ENCODE results near the gene MCTP1. TPM values are rescaled to one million over a fixed set of nuclear protein-coding genes. Genes with fewer than 3 reads are reported as not detected.

Gene MCTP1
- total RNA-seq, 1 experiment from 2014 or later: 5.6 TPM

DNA sequence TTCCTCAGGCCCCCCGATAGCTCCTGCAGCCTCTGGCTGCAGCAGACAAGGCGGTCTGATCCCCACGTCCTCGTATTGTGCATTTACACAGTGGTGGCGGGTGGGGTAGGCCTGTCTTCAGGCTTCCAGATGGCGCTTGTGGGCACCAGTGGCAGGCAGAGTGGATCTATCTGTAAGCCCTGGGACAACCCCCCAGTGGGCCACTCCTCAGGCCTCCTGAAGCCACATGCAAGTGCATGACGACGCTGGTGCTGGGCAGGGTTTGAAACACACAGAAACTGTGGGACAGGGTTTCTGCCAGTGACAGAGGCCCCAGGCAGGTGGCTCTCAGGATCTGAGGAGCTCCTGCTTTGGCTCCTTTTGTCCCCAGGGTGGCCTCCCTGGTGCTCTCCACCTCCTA, 624.4 kb downstream of the MCTP1 start:
- POLR2A ChIA-PET: no interaction called here
- peaks cover 36% of the 10 kb centered on the region for H3K9me3 Mint-ChIP-seq
- H3K36me3 Mint-ChIP-seq: peaks cover 51% of the 10 kb centered on the region
- no peaks in the 10 kb centered on the region for H3K27me3 Mint-ChIP-seq (ENCODE audit: low read depth)
- ATAC-seq (no peak), DNase-seq (ENCODE audit: low spot score) (no peak)
- TF ChIP-seq, protein P1, sequence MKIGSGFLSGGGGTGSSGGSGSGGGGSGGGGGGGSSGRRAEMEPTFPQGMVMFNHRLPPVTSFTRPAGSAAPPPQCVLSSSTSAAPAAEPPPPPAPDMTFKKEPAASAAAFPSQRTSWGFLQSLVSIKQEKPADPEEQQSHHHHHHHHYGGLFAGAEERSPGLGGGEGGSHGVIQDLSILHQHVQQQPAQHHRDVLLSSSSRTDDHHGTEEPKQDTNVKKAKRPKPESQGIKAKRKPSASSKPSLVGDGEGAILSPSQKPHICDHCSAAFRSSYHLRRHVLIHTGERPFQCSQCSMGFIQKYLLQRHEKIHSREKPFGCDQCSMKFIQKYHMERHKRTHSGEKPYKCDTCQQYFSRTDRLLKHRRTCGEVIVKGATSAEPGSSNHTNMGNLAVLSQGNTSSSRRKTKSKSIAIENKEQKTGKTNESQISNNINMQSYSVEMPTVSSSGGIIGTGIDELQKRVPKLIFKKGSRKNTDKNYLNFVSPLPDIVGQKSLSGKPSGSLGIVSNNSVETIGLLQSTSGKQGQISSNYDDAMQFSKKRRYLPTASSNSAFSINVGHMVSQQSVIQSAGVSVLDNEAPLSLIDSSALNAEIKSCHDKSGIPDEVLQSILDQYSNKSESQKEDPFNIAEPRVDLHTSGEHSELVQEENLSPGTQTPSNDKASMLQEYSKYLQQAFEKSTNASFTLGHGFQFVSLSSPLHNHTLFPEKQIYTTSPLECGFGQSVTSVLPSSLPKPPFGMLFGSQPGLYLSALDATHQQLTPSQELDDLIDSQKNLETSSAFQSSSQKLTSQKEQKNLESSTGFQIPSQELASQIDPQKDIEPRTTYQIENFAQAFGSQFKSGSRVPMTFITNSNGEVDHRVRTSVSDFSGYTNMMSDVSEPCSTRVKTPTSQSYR (CRISPR knock-in tag; IDR thresholded peaks at IDR 0.05): no peak
- no peak for TF ChIP-seq JAZF1 (CRISPR knock-in tag; IDR thresholded peaks at IDR 0.05)
- no peak for TF ChIP-seq GRHL2 (CRISPR knock-in tag; IDR thresholded peaks at IDR 0.05; ENCODE audit: insufficient replicate concordance, severe bottlenecking)
- TF ChIP-seq SOX15 (CRISPR knock-in tag; IDR thresholded peaks at IDR 0.05): no peak
- TF ChIP-seq SMAD3 (CRISPR knock-in tag; IDR thresholded peaks at IDR 0.05; ENCODE audit: borderline replicate concordance): no peak
- TF ChIP-seq ZNF263 (CRISPR knock-in tag; IDR thresholded peaks at IDR 0.05; ENCODE audit: low read depth): no peak
- TF ChIP-seq, protein P2, sequence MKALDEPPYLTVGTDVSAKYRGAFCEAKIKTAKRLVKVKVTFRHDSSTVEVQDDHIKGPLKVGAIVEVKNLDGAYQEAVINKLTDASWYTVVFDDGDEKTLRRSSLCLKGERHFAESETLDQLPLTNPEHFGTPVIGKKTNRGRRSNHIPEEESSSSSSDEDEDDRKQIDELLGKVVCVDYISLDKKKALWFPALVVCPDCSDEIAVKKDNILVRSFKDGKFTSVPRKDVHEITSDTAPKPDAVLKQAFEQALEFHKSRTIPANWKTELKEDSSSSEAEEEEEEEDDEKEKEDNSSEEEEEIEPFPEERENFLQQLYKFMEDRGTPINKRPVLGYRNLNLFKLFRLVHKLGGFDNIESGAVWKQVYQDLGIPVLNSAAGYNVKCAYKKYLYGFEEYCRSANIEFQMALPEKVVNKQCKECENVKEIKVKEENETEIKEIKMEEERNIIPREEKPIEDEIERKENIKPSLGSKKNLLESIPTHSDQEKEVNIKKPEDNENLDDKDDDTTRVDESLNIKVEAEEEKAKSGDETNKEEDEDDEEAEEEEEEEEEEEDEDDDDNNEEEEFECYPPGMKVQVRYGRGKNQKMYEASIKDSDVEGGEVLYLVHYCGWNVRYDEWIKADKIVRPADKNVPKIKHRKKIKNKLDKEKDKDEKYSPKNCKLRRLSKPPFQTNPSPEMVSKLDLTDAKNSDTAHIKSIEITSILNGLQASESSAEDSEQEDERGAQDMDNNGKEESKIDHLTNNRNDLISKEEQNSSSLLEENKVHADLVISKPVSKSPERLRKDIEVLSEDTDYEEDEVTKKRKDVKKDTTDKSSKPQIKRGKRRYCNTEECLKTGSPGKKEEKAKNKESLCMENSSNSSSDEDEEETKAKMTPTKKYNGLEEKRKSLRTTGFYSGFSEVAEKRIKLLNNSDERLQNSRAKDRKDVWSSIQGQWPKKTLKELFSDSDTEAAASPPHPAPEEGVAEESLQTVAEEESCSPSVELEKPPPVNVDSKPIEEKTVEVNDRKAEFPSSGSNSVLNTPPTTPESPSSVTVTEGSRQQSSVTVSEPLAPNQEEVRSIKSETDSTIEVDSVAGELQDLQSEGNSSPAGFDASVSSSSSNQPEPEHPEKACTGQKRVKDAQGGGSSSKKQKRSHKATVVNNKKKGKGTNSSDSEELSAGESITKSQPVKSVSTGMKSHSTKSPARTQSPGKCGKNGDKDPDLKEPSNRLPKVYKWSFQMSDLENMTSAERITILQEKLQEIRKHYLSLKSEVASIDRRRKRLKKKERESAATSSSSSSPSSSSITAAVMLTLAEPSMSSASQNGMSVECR (CRISPR knock-in tag; IDR thresholded peaks at IDR 0.05; ENCODE audit: borderline replicate concordance): no peak
- TF ChIP-seq NFATC4 (CRISPR knock-in tag; IDR thresholded peaks at IDR 0.05): no peak
- TF ChIP-seq, protein P3, sequence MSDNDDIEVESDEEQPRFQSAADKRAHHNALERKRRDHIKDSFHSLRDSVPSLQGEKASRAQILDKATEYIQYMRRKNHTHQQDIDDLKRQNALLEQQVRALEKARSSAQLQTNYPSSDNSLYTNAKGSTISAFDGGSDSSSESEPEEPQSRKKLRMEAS (CRISPR knock-in tag; IDR thresholded peaks at IDR 0.05): no peak
- TF ChIP-seq, protein P4, sequence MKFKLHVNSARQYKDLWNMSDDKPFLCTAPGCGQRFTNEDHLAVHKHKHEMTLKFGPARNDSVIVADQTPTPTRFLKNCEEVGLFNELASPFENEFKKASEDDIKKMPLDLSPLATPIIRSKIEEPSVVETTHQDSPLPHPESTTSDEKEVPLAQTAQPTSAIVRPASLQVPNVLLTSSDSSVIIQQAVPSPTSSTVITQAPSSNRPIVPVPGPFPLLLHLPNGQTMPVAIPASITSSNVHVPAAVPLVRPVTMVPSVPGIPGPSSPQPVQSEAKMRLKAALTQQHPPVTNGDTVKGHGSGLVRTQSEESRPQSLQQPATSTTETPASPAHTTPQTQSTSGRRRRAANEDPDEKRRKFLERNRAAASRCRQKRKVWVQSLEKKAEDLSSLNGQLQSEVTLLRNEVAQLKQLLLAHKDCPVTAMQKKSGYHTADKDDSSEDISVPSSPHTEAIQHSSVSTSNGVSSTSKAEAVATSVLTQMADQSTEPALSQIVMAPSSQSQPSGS (CRISPR knock-in tag; IDR thresholded peaks at IDR 0.05; ENCODE audit: borderline replicate concordance, low read depth): no peak
- TF ChIP-seq, protein P5, sequence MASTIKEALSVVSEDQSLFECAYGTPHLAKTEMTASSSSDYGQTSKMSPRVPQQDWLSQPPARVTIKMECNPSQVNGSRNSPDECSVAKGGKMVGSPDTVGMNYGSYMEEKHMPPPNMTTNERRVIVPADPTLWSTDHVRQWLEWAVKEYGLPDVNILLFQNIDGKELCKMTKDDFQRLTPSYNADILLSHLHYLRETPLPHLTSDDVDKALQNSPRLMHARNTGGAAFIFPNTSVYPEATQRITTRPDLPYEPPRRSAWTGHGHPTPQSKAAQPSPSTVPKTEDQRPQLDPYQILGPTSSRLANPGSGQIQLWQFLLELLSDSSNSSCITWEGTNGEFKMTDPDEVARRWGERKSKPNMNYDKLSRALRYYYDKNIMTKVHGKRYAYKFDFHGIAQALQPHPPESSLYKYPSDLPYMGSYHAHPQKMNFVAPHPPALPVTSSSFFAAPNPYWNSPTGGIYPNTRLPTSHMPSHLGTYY (CRISPR knock-in tag; IDR thresholded peaks at IDR 0.05): no peak
- no peak for TF ChIP-seq TEAD1 (CRISPR knock-in tag; IDR thresholded peaks at IDR 0.05)
- no peak for TF ChIP-seq ATF1 (CRISPR knock-in tag; IDR thresholded peaks at IDR 0.05)
- no peak for TF ChIP-seq ZNF219 (CRISPR knock-in tag; IDR thresholded peaks at IDR 0.05; ENCODE audit: borderline replicate concordance)
- no peak for TF ChIP-seq CBFB (CRISPR knock-in tag; IDR thresholded peaks at IDR 0.05; ENCODE audit: low read depth)
- H3K4me3 Mint-ChIP-seq: no peak overlapping the region
- H3K27ac Mint-ChIP-seq: no peak overlapping the region
- H3K4me1 Mint-ChIP-seq: no peaks in the 10 kb centered on the region
- CTCF ChIA-PET: no interaction called here

DNA sequence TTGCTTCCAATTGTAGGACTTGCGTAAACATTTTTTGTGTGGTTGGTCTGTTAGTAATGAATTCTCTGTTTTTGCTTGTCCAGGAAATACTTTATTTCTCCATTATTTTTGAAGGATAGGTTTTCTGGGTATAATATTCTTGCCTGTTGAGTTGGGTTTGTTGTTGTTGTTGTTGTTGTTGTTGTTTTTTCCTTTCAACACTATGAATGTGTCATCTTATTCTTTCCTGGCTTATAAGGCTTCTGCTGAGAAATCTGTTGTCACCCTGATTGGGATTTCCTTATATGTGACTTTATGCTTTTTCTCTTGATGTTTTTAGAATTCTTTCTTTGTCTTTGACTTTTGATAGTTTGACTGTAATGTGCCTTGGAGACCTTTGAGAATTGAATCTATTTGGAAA, 626.6 kb downstream of the MCTP1 start:
- no peaks in the 10 kb centered on the region for H3K4me1 Mint-ChIP-seq
- H3K36me3 Mint-ChIP-seq: peaks cover 62% of the 10 kb centered on the region
- ChIA-PET CTCF (no interaction called here), POLR2A (no interaction called here)
- no peak overlapping the region for H3K4me3 Mint-ChIP-seq
- no peak overlapping the region for H3K27ac Mint-ChIP-seq
- ATAC-seq (no peak), DNase-seq (ENCODE audit: low spot score) (no peak)
- no peaks in the 10 kb centered on the region for H3K27me3 Mint-ChIP-seq (ENCODE audit: low read depth)
- TF ChIP-seq NR1H2 (CRISPR knock-in tag; IDR thresholded peaks at IDR 0.05) (no peak), MXD4 (CRISPR knock-in tag; IDR thresholded peaks at IDR 0.05; ENCODE audit: borderline replicate concordance) (no peak), ZNF396 (CRISPR knock-in tag; IDR thresholded peaks at IDR 0.05; ENCODE audit: borderline replicate concordance) (no peak), OVOL2 (CRISPR knock-in tag; IDR thresholded peaks at IDR 0.05; ENCODE audit: borderline replicate concordance) (no peak), ZBTB21 (CRISPR knock-in tag; IDR thresholded peaks at IDR 0.05; ENCODE audit: borderline replicate concordance) (no peak), ZNF671 (CRISPR knock-in tag; IDR thresholded peaks at IDR 0.05) (no peak), NR2C2 (CRISPR knock-in tag; IDR thresholded peaks at IDR 0.05) (no peak)
- peaks cover 54% of the 10 kb centered on the region for H3K9me3 Mint-ChIP-seq

Data from WTC11 (cell line).